ENCODE results near the gene RABGAP1L. TPM values are rescaled to one million over a fixed set of nuclear protein-coding genes. Genes with fewer than 3 reads are reported as not detected.
"Not testable (repeated sequence)": the region's sequence is repeated elsewhere in the genome, so short reads cannot be mapped to it uniquely, and the experiment has no call there.

Gene RABGAP1L
- total and polyA plus RNA-seq, 12 donors, result 13.0 to 167 (median 109) TPM

GRCh38 chr1:174308604-174309003, 149.3 kb downstream of the RABGAP1L start:
- Histone ChIP-seq H3K36me3 (peaks cover 0 to 47% (median 9%) of the 10 kb centered on the region in 9 donors), H3K9me3 (peaks cover 0 to 44% (median 9%) of the 10 kb centered on the region in 11 donors), H3K4me1 (no peaks in the 10 kb centered on the region), H3K27ac (no peak overlapping the region), H3K27me3 (no peaks in the 10 kb centered on the region), H3K4me3 (no peak overlapping the region)
- ATAC-seq, result no peak
- no peak for DNase-seq
- intact Hi-C loops (cut with DNase I), result no loop called here
- TF ChIP-seq CTCF (IDR thresholded peaks at IDR 0.05), result no peak

- no peak for ATAC-seq
- peaks cover 0 to 53% (median 11%) of the 10 kb centered on the region in 11 donors for H3K9me3 ChIP-seq
- intact Hi-C loops (cut with DNase I), result no loop called here
Observed at GRCh38 chr1:174309490-174309889, 150.2 kb downstream of the RABGAP1L start.

GRCh38 chr1:174314433-174314832, 155.1 kb downstream of the RABGAP1L start:
- peaks cover 0 to 21% (median 0%) of the 10 kb centered on the region in 9 donors for H3K36me3 ChIP-seq
- H3K4me1 ChIP-seq, result no peaks in the 10 kb centered on the region
- DNase-seq (no peak), ATAC-seq (no peak)
- H3K9me3 ChIP-seq, result peaks cover 0 to 58% (median 19%) of the 10 kb centered on the region in 11 donors
- H3K27ac ChIP-seq, result no peak overlapping the region
- intact Hi-C loops (cut with DNase I), result no loop called here
- 92 to 94% methylated on average over 4 of the region's 4 CpGs for WGBS, 2 donors
- H3K27me3 ChIP-seq, result no peaks in the 10 kb centered on the region
- no peak overlapping the region for H3K4me3 ChIP-seq
- TF ChIP-seq CTCF (IDR thresholded peaks at IDR 0.05), result no peak

More at GRCh38 chr1:174309490-174309889, 150.2 kb downstream of the RABGAP1L start:
- Histone ChIP-seq H3K4me1 (no peaks in the 10 kb centered on the region), H3K36me3 (peaks cover 0 to 47% (median 9%) of the 10 kb centered on the region in 9 donors), H3K4me3 (no peak overlapping the region), H3K27ac (no peak overlapping the region), H3K27me3 (no peaks in the 10 kb centered on the region)
- TF ChIP-seq CTCF (IDR thresholded peaks at IDR 0.05), result no peak
- DNase-seq, result no peak

GRCh38 chr1:174315239-174315638, 155.9 kb downstream of the RABGAP1L start:
- intact Hi-C loops (cut with DNase I), result no loop called here
- Histone ChIP-seq H3K27me3 (no peaks in the 10 kb centered on the region), H3K27ac (no peak overlapping the region), H3K4me1 (no peaks in the 10 kb centered on the region), H3K36me3 (peaks cover 0 to 28% (median 0%) of the 10 kb centered on the region in 9 donors), H3K9me3 (peaks cover 0 to 57% (median 21%) of the 10 kb centered on the region in 11 donors), H3K4me3 (no peak overlapping the region)
- DNase-seq, result no peak
- TF ChIP-seq CTCF (IDR thresholded peaks at IDR 0.05), result no peak
- ATAC-seq, result no peak
- 98 to 100% methylated on average over 2 of the region's 2 CpGs for WGBS, 2 donors

- intact Hi-C loops (cut with DNase I); DNase-seq; H3K4me1 ChIP-seq; H3K27ac ChIP-seq; H3K4me3 ChIP-seq; ATAC-seq; H3K27me3 ChIP-seq: not testable (repeated sequence)
- Histone ChIP-seq H3K36me3 (peaks cover 0 to 49% (median 8%) of the 10 kb centered on the region in 9 donors), H3K9me3 (peaks cover 0 to 46% (median 12%) of the 10 kb centered on the region in 11 donors)
- 99% methylated on average over 3 of the region's 3 CpGs for WGBS, 2 donors
Observed at GRCh38 chr1:174320897-174321296, 161.6 kb downstream of the RABGAP1L start.
